K562 (cell line): Measurements from ENCODE around the gene GFOD2. TPM values are rescaled to one million over a fixed set of nuclear protein-coding genes. Genes with fewer than 3 reads are reported as not detected.

ENCODE experiments used
- BRD4 ChIP-seq: fragments of 200-600 bp; sonication (generic); IDR thresholded peaks from 2 replicates; pipeline ENCODE4 v1.6.1; 2017; ENCODE audit warnings: inconsistent platforms
- ETS2 ChIP-seq: IDR thresholded peaks from 2 replicates; pipeline ENCODE4 v1.6.1; 2016; ENCODE audit warnings: borderline replicate concordance, missing genetic modification characterization, mild to moderate bottlenecking, moderate library complexity, missing compliant biosample characterization; ENCODE audit not compliant: poor library complexity, severe bottlenecking
- ETV5 ChIP-seq: sonication (generic); formaldehyde crosslinking; IDR thresholded peaks from 2 replicates; pipeline ENCODE4 v1.4.0; 2020; ENCODE audit warnings: low read depth, mild to moderate bottlenecking, missing genetic modification reagents
- MTA2 ChIP-seq: fragments of 450-650 bp; IDR thresholded peaks from 2 replicates; pipeline ENCODE4 v1.6.1; 2016; ENCODE audit warnings: low read depth
- PHB2 ChIP-seq: fragments of 450-650 bp; IDR thresholded peaks from 2 replicates; pipeline ENCODE4 v1.6.1; 2017; ENCODE audit warnings: low read depth
- POLR2AphosphoS5 ChIP-seq: IDR thresholded peaks from 2 replicates; pipeline ENCODE4 v1.6.1; 2011; ENCODE audit warnings: mild to moderate bottlenecking, low read depth, low read length, moderate library complexity; ENCODE audit not compliant: control insufficient read depth, insufficient read depth
- RBM17 ChIP-seq: fragments of 200-400 bp; formaldehyde crosslinking; IDR thresholded peaks from 2 replicates; pipeline ENCODE4 v1.6.1; 2017; ENCODE audit warnings: low read depth, mild to moderate bottlenecking, low read length, borderline replicate concordance
- RFX1 ChIP-seq: fragments of 450-650 bp; IDR thresholded peaks from 2 replicates; pipeline ENCODE4 v1.6.1; 2016; ENCODE audit warnings: mild to moderate bottlenecking, moderate library complexity
- SIN3A ChIP-seq, 2 experiments: fragments of 150-350 bp in 1 of 2; IDR thresholded peaks; 2 replicates each; pipeline ENCODE4 v1.6.1; 2011 to 2016; ENCODE audit warnings: borderline replicate concordance in 2 of 2, low read depth in 2 of 2, low read length in 2 of 2, mild to moderate bottlenecking in 2 of 2, moderate library complexity in 2 of 2; ENCODE audit not compliant: control insufficient read depth in 1 of 2
- TCFL5 ChIP-seq: fragments of 250-450 bp; sonication (Bioruptor Pico); conservative IDR thresholded peaks from 2 replicates; pipeline ENCODE4 v1.6.1; 2021; ENCODE audit warnings: mild to moderate bottlenecking, moderate library complexity, matching md5 sums
- U2AF1 ChIP-seq: fragments of 200-400 bp; formaldehyde crosslinking; optimal IDR thresholded peaks from 2 replicates; pipeline ENCODE3; 2017; ENCODE audit warnings: mild to moderate bottlenecking, low read depth, low read length, moderate library complexity
- ZBTB11 ChIP-seq, 3 experiments: fragments of 200-800 bp in 1 of 3; fragments of 250-450 bp in 1 of 3; fragments of 450-650 bp in 1 of 3; sonication (Bioruptor Pico) in 1 of 3; sonication (Bioruptor generic) in 1 of 3; formaldehyde crosslinking in 1 of 3; IDR thresholded peaks; 2 replicates each; pipeline versions ENCODE4 v1.6.1 to v1.8.0; 2016 to 2022; ENCODE audit warnings: mild to moderate bottlenecking in 2 of 3, missing genetic modification characterization in 2 of 3, missing compliant biosample characterization in 1 of 3, moderate library complexity in 1 of 3
- ZFX ChIP-seq: sonication (generic); formaldehyde crosslinking; IDR thresholded peaks from 2 replicates; pipeline ENCODE4 v1.8.0; 2022; ENCODE audit warnings: mild to moderate bottlenecking, missing genetic modification reagents, moderate library complexity
- ZKSCAN8 ChIP-seq: fragments of 200-800 bp; sonication (Bioruptor generic); IDR thresholded peaks from 2 replicates; pipeline ENCODE4 v1.6.1; 2016; ENCODE audit warnings: missing genetic modification characterization, missing compliant biosample characterization
- ZNF165 ChIP-seq: fragments of 250-450 bp; sonication (Bioruptor Pico); IDR thresholded peaks from 2 replicates; pipeline ENCODE4 v1.4.0; 2020; ENCODE audit warnings: borderline replicate concordance
- ZNF24 ChIP-seq: fragments of 450-650 bp; IDR thresholded peaks from 2 replicates; pipeline ENCODE4 v1.6.1; 2016
- ZNF655 ChIP-seq: fragments of 250-450 bp; sonication (Bioruptor Pico); IDR thresholded peaks from 2 replicates; pipeline ENCODE4 v1.5.0; 2021
- polyA plus RNA-seq, 8 experiments: library from polyadenylated mRNA; depleted of rRNA in 4 of 8; stranded (reverse) in 5 of 8; unstranded in 3 of 8; fragments of >200 nt; fragmentation: Nextera tagmentation in 2 of 8; fragmentation: Illumina TruSeq in 1 of 8; extraction: Ambion mirVana in 2 of 8; extraction: Trizol in 1 of 8; gene quantifications; 2 replicates each; pipeline versions ENCODE4 v1.2.1 to v1.2.3, GENCODE V29; 2011 to 2014; ENCODE audit warnings: inconsistent platforms in 1 of 8, missing spikeins in 1 of 8
- total RNA-seq, 7 experiments: library from RNA; depleted of rRNA in 6 of 7; stranded (reverse); fragments of >200 nt in 6 of 7; fragmentation: Illumina TruSeq in 2 of 7; extraction: Trizol in 2 of 7; gene quantifications; 2 replicates each; pipeline versions ENCODE4 v1.2.1 to v1.2.3, GENCODE V29; 2011 to 2021; ENCODE audit warnings: low replicate concordance in 1 of 7
- TF ChIP-seq, protein P1 (sequence below): sonication (generic); formaldehyde crosslinking; IDR thresholded peaks from 2 replicates; pipeline ENCODE4 v1.8.1; 2023; ENCODE audit warnings: mild to moderate bottlenecking, missing genetic modification reagents
- TF ChIP-seq, protein P2 (sequence below): sonication (generic); formaldehyde crosslinking; IDR thresholded peaks from 2 replicates; pipeline ENCODE4 v1.8.1; 2023; ENCODE audit warnings: mild to moderate bottlenecking, missing genetic modification reagents

The GFOD2 gene
- total and polyA plus RNA-seq, 9 of the 15 experiments (the other 6 are each of a cell fraction or from before 2014, with no cell fraction given) = 1.9 to 15.8 (median 11.1) TPM

GRCh38 chr16:67660564-67661028 is 58.5 kb downstream of the GFOD2 start, which contains the start of gene PARD6A (continued):
- peak in 1 of 2 experiments; percentile 82; a peak in 2 of 4 replicates for TF ChIP-seq SIN3A (IDR thresholded peaks at IDR 0.05; ENCODE audit: borderline replicate concordance in 2 of 2, control insufficient read depth in 1 of 2, low read depth in 2 of 2, low read length in 2 of 2)
- TF ChIP-seq POLR2AphosphoS5 = no peak
- 0 out of 2 replicates have a peak, but pooled peaks have one; percentile 14 for TF ChIP-seq ETV5 (CRISPR knock-in tag)
- TF ChIP-seq, protein P1, sequence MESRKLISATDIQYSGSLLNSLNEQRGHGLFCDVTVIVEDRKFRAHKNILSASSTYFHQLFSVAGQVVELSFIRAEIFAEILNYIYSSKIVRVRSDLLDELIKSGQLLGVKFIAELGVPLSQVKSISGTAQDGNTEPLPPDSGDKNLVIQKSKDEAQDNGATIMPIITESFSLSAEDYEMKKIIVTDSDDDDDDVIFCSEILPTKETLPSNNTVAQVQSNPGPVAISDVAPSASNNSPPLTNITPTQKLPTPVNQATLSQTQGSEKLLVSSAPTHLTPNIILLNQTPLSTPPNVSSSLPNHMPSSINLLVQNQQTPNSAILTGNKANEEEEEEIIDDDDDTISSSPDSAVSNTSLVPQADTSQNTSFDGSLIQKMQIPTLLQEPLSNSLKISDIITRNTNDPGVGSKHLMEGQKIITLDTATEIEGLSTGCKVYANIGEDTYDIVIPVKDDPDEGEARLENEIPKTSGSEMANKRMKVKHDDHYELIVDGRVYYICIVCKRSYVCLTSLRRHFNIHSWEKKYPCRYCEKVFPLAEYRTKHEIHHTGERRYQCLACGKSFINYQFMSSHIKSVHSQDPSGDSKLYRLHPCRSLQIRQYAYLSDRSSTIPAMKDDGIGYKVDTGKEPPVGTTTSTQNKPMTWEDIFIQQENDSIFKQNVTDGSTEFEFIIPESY (CRISPR knock-in tag) = no peak
- TF ChIP-seq ZNF165 (CRISPR knock-in tag) = no peak
- TF ChIP-seq ZKSCAN8 (CRISPR knock-in tag) = no peak
- no peak for TF ChIP-seq RBM17
- no peak for TF ChIP-seq MTA2
- TF ChIP-seq, protein P2, sequence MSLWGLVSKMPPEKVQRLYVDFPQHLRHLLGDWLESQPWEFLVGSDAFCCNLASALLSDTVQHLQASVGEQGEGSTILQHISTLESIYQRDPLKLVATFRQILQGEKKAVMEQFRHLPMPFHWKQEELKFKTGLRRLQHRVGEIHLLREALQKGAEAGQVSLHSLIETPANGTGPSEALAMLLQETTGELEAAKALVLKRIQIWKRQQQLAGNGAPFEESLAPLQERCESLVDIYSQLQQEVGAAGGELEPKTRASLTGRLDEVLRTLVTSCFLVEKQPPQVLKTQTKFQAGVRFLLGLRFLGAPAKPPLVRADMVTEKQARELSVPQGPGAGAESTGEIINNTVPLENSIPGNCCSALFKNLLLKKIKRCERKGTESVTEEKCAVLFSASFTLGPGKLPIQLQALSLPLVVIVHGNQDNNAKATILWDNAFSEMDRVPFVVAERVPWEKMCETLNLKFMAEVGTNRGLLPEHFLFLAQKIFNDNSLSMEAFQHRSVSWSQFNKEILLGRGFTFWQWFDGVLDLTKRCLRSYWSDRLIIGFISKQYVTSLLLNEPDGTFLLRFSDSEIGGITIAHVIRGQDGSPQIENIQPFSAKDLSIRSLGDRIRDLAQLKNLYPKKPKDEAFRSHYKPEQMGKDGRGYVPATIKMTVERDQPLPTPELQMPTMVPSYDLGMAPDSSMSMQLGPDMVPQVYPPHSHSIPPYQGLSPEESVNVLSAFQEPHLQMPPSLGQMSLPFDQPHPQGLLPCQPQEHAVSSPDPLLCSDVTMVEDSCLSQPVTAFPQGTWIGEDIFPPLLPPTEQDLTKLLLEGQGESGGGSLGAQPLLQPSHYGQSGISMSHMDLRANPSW = 0 out of 2 replicates have a peak, but pooled peaks have one; percentile 76
- no peak for TF ChIP-seq ETS2
- no peak for TF ChIP-seq BRD4
- no peak for TF ChIP-seq TCFL5 (CRISPR knock-in tag)
- TF ChIP-seq ZNF24 = no peak; the same call in 1 of the 2 replicates
- no peak for TF ChIP-seq PHB2
- TF ChIP-seq ZFX = no peak
- TF ChIP-seq ZBTB11 (CRISPR knock-in tag; IDR thresholded peaks at IDR 0.05) = peak in 1 of 3 experiments; percentile 51; a peak in 1 of 6 replicates
- no peak for TF ChIP-seq U2AF1
- TF ChIP-seq RFX1 = peak; percentile 92
- no peak for TF ChIP-seq ZNF655 (CRISPR knock-in tag)
